C4-2B (cell line): Measurements from ENCODE around the gene COL8A2.

Source experiments
- ZFX ChIP-seq: fragments of 450-650 bp; IDR thresholded peaks from 2 replicates; pipeline ENCODE4 v1.6.1; 2017
- TF ChIP-seq, protein P1 (sequence below): fragments of 450-650 bp; conservative IDR thresholded peaks from 2 replicates; pipeline ENCODE4 v1.5.1; 2017; ENCODE audit warnings: mild to moderate bottlenecking

DNA sequence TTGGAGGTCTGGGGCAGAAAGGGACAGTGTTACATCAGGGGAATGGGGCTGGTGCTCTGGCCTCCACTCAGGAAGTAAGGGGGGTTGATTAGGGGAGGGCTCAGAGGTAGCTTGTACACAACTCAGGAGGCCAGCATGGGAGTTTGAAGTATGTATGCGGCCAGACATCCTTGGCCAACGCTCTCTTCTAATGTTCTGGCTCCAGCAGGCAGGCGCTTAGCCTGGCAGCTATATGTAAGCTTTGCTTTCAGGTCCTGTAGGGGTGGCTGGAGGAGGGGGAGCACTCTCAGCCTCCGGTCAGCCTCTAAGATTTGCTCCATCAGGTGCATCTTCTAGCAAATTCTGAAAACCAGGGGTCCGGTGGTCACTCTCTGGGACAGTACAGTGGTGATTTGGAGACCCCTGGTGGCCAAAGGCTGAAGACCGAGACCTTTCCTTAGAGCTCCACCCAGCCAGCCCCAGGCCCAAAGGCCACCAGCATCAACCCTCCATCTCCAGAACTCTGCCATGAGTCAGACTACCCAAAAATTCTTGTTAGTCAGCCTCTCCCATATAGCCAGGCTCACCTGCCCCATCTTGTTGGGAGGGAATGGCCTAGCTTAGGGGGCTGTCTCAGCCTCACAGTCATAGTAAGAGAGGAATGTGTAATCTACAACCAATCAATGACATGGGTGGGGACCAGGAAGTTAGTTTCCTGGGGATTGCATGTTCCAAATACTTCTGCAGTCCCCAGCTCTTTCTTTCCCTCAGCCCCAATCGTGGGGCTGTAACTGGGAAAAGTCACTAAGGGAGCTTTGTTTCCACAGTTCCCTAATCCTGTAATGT lies 9.7 kb upstream of the COL8A2 start:
- TF ChIP-seq, protein P1, sequence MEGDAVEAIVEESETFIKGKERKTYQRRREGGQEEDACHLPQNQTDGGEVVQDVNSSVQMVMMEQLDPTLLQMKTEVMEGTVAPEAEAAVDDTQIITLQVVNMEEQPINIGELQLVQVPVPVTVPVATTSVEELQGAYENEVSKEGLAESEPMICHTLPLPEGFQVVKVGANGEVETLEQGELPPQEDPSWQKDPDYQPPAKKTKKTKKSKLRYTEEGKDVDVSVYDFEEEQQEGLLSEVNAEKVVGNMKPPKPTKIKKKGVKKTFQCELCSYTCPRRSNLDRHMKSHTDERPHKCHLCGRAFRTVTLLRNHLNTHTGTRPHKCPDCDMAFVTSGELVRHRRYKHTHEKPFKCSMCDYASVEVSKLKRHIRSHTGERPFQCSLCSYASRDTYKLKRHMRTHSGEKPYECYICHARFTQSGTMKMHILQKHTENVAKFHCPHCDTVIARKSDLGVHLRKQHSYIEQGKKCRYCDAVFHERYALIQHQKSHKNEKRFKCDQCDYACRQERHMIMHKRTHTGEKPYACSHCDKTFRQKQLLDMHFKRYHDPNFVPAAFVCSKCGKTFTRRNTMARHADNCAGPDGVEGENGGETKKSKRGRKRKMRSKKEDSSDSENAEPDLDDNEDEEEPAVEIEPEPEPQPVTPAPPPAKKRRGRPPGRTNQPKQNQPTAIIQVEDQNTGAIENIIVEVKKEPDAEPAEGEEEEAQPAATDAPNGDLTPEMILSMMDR = peak; percentile 79
- no peak for TF ChIP-seq ZFX
